ENCODE results near the gene AKR1C2.
"Not testable (repeated sequence)": the region's sequence is repeated elsewhere in the genome, so short reads cannot be mapped to it uniquely, and the experiment has no call there.

DNA sequence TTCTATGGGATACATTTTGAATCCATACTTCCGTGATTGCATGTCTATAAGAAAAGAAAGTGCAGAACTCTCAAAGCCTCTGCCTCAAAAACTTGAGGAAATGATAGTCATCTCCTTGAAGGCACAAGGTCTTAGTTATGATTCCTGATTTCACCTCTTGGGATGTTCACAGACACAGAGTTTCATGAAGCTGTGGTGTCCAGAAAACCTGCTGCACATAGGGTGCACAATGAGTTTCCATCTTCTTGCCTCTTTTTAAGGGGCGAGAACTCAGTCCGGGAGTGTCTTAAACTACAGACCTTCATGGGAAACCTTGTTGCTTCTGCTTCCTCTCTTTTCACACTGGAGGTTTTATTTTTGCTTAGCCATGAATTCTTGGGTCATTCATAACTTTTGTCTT, 36.5 kb downstream of the AKR1C2 start:
- not testable (repeated sequence) for TF ChIP-seq POLR2A (IDR thresholded peaks at IDR 0.05; ENCODE audit: low read length); GATA1 (IDR thresholded peaks at IDR 0.05; ENCODE audit: low read depth, low read length)

Data from erythroblast (primary cell).